Measurements from ENCODE around the gene PLCB4. TPM values are rescaled to one million over a fixed set of nuclear protein-coding genes. Genes with fewer than 3 reads are reported as not detected.

The PLCB4 gene
- total RNA-seq, 1 donor from 2014 or later, result 21.2 TPM

DNA sequence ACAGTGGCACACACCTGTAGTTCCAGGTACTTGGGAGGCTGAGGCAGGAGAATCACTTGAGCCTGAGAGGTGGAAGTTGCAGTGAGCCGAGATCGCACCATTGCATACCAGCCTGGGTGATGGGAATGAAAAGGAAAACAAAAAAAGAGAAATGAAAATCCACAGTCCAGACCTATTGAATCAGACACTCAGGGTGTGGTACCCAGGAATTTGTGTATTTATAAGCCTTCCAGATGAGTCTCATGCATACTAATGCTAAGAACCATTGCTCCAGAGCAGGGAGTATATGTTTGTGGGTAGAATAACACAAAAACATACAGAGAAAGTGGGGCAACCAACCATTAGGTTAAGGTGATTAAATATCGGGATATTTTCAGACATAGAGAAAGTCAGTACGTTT lies 36.1 kb upstream of the PLCB4 start:
- H3K36me3 Mint-ChIP-seq, result no peaks in the 10 kb centered on the region
- peaks cover 16% of the 10 kb centered on the region for H3K9me3 Mint-ChIP-seq

DNA sequence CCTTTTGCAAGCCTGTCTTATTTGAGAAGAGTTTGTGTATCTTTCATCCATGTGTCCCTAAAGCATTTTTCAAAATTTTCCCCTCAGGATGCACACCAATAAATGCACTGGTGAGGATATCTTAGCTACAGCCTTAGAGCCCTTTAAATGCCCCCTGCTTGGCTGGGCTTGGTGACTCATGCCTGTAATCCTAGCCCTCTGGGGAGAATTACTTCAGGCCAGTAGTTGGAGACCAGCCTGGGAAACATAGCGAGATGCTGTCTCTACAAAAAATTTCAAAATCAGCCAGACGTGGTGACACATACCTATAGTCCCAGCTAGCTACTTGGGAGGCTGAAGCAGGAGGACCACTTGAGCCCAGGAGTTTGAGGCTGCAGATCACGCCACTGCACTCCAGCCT lies 33.8 kb upstream of the PLCB4 start:
- Mint-ChIP-seq H3K27me3 (no peaks in the 10 kb centered on the region), H3K4me1 (ENCODE audit: unreplicated experiment) (no peaks in the 10 kb centered on the region), H3K4me3 (no peak overlapping the region), H3K27ac (no peak overlapping the region), H3K9me3 (peaks cover 16% of the 10 kb centered on the region), H3K36me3 (no peaks in the 10 kb centered on the region)
- DNase-seq (ENCODE audit: extremely low spot score, unreplicated experiment), result no peak
- TF ChIP-seq, protein P1, sequence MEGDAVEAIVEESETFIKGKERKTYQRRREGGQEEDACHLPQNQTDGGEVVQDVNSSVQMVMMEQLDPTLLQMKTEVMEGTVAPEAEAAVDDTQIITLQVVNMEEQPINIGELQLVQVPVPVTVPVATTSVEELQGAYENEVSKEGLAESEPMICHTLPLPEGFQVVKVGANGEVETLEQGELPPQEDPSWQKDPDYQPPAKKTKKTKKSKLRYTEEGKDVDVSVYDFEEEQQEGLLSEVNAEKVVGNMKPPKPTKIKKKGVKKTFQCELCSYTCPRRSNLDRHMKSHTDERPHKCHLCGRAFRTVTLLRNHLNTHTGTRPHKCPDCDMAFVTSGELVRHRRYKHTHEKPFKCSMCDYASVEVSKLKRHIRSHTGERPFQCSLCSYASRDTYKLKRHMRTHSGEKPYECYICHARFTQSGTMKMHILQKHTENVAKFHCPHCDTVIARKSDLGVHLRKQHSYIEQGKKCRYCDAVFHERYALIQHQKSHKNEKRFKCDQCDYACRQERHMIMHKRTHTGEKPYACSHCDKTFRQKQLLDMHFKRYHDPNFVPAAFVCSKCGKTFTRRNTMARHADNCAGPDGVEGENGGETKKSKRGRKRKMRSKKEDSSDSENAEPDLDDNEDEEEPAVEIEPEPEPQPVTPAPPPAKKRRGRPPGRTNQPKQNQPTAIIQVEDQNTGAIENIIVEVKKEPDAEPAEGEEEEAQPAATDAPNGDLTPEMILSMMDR (conservative IDR thresholded peaks at IDR 0.05), result no peak

More for the DNA sequence above, 36.1 kb upstream of the PLCB4 start:
- Mint-ChIP-seq H3K27ac (no peak overlapping the region), H3K4me3 (no peak overlapping the region), H3K4me1 (ENCODE audit: unreplicated experiment) (no peaks in the 10 kb centered on the region), H3K27me3 (no peaks in the 10 kb centered on the region)
- no peak for DNase-seq (ENCODE audit: extremely low spot score, unreplicated experiment)
- TF ChIP-seq, protein P1 (conservative IDR thresholded peaks at IDR 0.05), result no peak

DNA sequence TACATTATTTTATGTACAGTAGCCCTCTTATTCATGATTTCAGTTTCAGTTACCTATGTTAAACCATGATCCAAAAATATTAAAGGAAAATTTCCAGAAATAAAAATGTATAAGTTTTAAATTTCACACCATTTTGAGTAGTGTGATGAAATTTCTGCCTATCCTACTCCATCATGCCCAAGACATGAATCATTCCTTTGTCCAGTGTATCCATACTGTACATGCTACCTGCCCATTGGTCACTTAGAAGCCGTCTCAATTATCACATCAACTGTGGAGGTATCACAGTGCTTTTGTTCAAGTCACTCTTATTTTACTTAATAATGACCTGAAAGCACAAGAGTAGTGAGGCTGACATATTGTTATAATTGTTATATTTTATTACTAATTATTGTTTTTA lies 32.3 kb upstream of the PLCB4 start:
- Mint-ChIP-seq H3K4me1 (ENCODE audit: unreplicated experiment) (no peaks in the 10 kb centered on the region), H3K27me3 (no peaks in the 10 kb centered on the region), H3K9me3 (peaks cover 15% of the 10 kb centered on the region), H3K4me3 (no peak overlapping the region), H3K27ac (no peak overlapping the region), H3K36me3 (no peaks in the 10 kb centered on the region)
- TF ChIP-seq, protein P1 (conservative IDR thresholded peaks at IDR 0.05), result no peak
- DNase-seq (ENCODE audit: extremely low spot score, unreplicated experiment), result no peak

DNA sequence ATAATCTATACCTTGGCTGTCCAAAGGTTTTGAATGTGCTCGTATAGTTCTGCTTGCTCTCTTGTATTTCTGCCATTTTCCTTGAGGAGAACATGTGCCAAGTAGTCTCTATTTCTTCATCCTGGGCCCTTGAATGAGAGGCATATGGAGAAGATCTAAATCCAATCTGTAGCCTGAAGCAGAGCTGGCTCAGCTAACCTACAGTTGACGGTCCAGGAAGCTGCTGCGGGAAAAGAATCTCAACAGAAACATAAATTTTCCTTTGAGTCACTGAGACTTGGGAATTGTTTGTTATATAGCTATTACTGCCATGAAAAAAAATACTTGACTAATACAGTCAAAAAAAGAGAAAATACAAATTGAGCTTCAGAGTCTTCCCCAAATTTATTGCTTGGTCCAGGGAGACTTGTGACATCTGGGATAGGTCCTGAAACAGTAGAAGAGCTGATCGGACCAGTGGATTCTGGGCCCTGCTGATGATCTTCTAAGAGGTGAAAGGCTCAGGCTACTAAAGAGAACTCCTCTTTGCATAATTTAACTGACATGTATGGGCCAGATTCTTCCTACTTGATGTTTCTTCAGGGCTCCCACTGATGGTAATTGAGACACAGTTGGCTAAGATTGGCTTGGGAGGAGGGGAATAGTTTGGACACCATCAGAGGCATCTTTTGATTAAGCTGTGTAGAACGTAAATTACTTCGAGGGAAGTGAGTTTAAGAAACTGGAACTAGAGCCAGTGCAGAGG lies 29.9 kb upstream of the PLCB4 start:
- Mint-ChIP-seq H3K36me3 (no peaks in the 10 kb centered on the region), H3K9me3 (no peaks in the 10 kb centered on the region), H3K27me3 (no peaks in the 10 kb centered on the region), H3K4me3 (no peak overlapping the region), H3K4me1 (ENCODE audit: unreplicated experiment) (no peaks in the 10 kb centered on the region), H3K27ac (no peak overlapping the region)
- DNase-seq (ENCODE audit: extremely low spot score, unreplicated experiment), result no peak
- TF ChIP-seq, protein P1 (conservative IDR thresholded peaks at IDR 0.05), result no peak

DNA sequence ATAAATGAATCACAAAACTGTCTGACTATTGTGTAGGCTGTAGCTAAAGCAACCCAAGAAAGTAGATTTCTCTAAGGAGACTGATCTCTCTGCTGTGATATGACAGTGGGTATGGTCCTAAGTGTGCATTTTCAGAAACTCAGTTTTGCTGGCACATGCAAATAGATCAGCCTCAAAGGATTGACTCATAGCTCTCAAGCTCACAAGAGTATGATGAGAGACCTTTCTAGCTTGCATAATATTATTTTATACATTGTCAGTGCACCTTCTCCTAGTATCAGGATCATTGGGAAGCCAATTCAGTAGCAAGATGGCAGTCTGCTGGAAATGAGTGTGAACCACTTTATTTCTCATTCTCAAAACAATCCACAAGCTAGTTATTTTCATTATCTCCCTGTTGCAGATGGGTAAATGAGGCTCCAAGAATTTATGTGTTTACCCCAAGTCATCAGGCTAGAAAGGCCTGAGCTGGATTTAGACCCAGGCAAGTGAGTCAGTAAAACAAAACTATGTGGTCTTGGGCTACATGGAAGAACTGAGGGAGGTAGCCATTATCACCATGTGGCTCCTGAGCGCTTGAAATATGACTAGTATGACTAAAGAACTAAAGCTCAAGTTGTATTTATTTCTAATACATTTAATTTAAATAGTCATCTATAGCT lies 27.9 kb upstream of the PLCB4 start:
- Mint-ChIP-seq H3K9me3 (no peaks in the 10 kb centered on the region), H3K4me3 (no peak overlapping the region), H3K27ac (no peak overlapping the region), H3K36me3 (no peaks in the 10 kb centered on the region), H3K27me3 (no peaks in the 10 kb centered on the region), H3K4me1 (ENCODE audit: unreplicated experiment) (no peaks in the 10 kb centered on the region)
- DNase-seq (ENCODE audit: extremely low spot score, unreplicated experiment), result no peak
- TF ChIP-seq, protein P1 (conservative IDR thresholded peaks at IDR 0.05), result no peak

All from type B pancreatic cell (in vitro differentiated cells).